ENCODE data around the gene ASB7.
"Not testable (repeated sequence)": the region's sequence is repeated elsewhere in the genome, so short reads cannot be mapped to it uniquely, and the experiment has no call there.

ASB7 gene

DNA sequence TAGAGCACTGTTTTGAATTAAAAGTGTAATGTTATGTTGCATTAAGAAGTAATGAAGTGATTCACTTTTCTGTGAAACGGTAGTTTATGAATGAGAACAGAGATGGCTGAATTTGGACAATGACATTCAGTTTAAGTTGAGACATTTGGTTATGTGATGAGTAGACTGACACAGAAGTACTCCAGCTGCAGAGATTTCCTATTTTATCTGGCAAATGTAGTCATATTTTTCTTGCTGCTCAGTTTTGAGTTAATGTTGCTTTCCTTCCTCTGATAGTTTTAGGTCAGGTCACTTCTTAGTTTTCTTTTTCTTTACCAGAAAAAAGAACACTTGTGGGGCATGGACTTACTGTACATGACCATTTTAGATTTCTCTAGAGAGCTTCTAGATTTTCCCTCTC is 51.2 kb downstream of the ASB7 start:
- DNase-seq, result no peak

- no peak for DNase-seq
These were observed 56.5 kb downstream of the ASB7 start for GRCh38 chr15:100658895-100659294.

DNA sequence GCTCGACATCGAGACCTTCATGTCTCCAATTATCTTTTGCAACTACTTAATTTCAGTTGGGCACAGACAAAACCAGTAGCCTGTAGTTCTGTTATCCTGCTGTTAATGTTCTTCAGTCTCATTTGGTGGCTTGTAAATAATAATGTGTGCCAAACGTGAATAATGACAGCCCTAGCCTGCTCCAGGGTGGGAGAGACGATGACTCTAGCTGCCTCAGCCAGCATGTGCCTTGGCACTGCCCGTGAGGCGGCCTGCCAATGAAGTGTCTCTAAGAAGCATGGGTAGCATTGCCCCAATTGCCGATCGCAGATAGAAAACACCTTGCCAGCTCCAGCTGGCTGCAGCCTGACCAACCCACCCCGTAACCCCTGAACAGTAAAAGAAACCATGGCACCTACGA is 58.8 kb downstream of the ASB7 start:
- no peak for DNase-seq

DNA sequence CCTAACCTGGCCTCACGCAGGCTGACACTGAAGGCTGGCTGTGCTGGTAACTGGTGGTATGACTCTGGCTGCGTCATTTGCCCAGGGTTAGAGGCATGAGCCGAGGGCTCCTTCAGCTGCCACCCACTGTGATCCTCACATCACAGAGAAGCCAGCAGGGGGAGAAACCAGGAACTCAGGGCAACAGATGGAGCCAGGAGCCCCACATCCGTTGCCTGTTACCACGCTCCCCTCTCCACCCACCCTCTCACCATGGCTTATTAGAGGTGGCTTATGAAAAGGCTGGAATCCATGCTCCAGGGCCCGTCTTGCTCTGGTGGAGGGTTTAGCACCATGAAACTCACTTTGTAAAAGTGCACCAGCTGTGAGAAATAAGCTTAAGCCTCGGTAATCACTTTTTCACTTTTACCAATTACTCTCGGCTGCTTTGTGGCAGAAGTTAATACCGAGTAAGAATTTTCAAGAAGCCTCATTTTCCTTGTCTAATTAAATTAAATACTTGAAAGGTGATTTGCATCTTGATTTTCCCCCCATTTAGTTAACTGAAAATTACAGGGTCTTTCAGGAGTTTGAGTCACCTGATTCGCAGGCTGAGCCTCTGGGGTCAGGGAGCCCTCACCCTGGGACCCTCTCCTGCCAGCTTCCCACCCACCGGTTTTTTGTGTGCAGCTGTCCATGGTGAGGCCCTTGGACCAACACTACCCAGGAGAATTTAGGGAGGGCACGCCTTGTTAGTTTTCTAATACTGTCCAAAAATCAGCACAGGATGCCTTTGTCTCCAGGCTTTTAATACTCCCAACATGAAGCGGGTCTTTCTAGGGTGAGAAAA is 60.9 kb downstream of the ASB7 start:
- DNase-seq, result peak; percentile 11

- no peak for DNase-seq
These were observed 61.5 kb downstream of the ASB7 start for GRCh38 chr15:100663915-100664281.

GRCh38 chr15:100665570-100665969 is 63.2 kb downstream of the ASB7 start:
- DNase-seq, result no peak

DNA sequence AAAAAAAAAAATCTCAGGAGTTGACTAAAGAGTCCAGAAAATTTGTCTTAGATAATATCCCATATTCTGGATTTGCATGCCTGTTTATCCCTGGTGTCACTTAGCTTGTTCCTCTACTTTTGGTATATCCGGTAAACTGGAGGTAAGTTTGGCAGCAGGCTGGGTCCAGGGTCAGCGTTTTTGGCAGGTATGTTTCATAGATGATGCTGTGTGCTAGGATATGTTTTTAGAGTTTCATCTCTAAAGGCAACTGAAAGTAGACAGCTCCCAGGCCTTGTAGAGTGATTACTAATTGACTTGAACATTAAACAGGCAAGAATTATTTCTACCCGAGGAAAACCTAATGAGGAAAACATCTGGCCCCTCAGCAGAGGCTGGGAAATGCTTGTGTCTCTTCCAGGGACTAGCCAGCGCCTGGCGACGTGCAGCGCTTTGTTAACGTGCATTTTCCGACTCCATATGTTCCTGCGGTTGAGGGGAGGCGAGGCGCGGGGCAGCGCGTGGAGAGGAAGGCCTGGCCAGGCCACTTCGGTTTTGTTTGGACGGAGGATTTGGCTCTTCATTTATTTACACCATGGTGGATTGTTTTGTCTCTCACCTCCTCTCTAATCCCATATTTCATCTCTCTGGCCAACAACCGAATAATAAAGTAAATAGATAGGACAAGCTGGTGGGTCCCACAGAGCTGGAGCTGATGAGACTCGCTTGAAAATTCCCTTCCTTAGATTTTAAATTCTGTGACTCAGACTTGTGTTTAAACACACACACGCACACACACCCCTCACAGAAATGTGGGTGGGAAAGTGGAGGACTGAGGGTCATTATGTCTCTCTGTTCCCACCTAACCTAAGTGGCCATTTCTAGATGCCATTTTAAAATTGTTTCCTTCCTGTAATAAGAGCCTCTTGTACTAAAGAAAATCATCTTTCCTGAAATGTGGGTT is 65.3 kb downstream of the ASB7 start:
- no peak for DNase-seq

DNA sequence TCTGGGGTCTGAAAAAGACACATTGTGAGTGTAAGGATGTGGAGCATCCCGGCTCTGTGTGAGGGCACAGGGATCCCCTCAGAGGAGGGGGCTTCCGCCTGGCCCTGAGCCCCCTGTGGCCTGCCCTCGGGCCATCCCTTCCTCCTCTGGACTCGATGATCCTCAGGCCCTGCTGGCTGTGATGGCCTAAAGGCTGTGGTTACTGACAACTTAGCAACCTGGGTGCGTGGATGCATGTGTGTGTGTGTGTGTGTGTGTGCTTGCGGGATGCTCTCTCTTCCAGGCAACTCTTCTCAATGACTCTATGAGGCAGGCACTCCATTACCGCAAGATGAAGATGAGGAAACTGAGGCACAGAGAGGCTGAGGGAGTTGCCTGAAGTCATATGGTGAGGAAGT is 66.0 kb downstream of the ASB7 start:
- no peak for DNase-seq

DNA sequence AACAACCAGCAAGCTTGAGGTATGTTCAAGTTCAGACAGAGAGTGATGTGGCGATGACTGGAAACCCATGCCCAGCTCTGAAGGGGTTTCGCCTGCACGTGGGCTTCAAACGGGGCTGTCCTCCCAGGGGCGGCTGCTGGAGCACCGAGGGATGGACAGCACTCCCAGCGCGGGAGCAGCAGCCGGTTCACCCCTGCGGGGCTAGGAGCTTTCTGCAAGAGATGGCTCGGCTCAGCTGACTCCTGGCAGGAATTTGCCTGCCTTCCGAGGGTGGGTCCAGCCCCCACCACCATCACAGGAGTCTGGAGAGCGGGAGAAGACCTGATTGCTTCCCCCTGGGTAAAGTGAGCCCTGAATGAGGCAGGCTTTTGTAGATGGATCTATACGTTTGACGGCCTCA is 66.9 kb downstream of the ASB7 start:
- DNase-seq, result no peak

DNA sequence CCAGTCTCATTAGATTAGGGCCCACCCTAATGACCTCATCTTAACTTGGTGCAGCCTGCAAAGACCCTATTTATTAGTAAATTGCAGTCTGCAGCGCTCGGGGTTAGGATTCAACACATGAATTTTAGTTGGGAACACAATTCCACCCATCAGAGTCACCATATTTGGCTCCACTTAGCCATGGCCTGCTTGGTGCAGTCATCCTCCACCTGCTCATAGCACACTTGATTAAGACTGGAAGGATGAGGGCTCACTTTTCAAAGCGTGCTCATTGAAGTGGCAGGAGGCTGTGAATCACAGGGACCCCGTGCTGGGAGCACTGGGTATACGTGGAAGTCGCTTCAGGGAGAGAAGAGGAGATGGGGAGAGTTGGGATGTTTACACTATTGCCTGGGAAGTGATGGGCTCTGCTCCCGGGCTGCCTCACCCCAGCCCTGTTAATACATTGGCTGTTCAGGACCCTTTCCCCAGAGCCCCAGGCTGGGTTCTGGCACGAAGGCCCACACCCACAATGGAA is 68.2 kb downstream of the ASB7 start:
- peak; percentile 25 for DNase-seq

- DNase-seq, result no peak
These were observed 68.8 kb downstream of the ASB7 start for GRCh38 chr15:100671124-100671680.

- DNase-seq, result peak; percentile 69
These were observed 69.6 kb downstream of the ASB7 start for GRCh38 chr15:100671858-100672543.

DNA sequence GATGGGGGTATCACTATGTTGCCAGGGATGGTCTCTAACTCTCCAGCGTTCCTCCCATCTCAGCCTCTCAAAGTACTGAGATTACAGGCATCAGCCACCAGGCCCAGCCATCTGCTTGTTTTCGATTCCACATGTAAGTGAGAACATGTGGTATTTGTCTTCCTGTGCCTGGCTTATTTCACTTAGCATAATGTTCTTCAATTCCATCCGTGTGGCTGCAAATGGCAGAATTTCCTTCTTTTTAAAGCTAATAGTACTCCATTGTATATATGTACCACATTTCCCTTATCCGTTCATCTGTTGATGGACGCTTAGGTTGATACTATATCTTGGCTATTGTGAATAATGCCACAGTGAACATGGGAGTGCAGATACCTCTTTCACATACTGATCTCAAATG is 70.6 kb downstream of the ASB7 start:
- DNase-seq, result no peak

GRCh38 chr15:100679151-100679550 is 76.8 kb downstream of the ASB7 start:
- not testable (repeated sequence) for DNase-seq

DNA sequence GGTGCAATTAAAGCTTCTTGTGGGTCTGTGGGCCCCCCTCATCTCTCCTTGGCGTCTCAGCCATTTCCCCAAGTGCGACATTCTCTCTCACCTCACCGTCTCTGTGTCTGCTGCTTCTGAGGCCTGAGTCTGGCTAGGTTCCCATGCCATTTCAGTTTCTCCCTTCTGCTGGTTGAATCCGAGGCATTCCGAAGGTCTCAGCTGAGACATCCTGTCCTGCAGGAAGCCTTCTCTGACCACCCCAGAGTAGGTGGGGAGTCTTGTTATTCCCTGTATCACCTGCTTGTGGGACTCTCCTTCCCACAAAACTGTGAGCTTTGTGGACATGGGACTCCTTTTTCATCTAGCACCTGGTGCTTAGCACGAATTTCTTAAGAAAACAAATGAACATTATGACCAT is 78.3 kb downstream of the ASB7 start:
- DNase-seq, result no peak

- no peak for DNase-seq
These were observed 79.0 kb downstream of the ASB7 start for GRCh38 chr15:100681335-100681746.

GRCh38 chr15:100682468-100682867 is 80.1 kb downstream of the ASB7 start:
- no peak for DNase-seq

DNA sequence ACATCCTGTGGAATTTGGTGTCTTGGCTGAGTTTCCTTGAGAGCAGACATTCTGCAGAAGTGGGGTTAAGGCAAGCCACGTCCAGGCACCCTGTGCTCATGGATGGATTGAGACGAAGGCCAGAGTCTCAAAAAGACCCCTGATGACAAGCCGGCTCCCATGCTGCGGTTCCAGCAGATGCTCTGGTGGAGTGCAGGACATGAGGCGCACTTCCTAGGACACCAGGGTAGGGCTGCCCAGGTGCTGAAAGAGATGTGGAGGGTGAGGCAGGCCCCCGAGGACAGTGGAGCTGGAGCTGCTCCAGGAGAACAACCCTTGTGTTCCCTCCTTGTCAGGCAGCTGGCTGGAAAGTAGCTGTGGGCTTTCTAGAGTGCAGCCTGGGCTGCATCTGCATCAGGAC is 81.0 kb downstream of the ASB7 start:
- DNase-seq, result no peak

DNA sequence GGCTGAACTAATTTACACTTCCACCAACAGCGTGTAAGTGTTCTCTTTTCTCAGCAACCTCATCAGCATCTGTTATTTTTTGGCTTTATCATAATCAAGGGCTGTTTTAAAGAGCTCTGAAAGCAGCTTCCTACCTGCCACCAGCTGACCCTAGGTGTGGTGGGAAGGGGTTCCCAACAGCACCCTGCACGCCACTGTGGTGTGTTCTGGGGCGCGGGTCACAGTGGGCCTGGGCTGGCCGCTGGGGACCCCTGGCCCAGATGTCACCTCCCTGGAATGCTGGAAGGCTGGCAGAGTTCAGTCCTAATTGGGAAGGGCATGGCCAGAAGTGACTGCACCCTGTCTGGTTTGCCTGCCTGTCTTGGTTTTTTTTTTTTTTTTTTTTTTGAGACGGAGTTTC is 82.2 kb downstream of the ASB7 start:
- no peak for DNase-seq

DNA sequence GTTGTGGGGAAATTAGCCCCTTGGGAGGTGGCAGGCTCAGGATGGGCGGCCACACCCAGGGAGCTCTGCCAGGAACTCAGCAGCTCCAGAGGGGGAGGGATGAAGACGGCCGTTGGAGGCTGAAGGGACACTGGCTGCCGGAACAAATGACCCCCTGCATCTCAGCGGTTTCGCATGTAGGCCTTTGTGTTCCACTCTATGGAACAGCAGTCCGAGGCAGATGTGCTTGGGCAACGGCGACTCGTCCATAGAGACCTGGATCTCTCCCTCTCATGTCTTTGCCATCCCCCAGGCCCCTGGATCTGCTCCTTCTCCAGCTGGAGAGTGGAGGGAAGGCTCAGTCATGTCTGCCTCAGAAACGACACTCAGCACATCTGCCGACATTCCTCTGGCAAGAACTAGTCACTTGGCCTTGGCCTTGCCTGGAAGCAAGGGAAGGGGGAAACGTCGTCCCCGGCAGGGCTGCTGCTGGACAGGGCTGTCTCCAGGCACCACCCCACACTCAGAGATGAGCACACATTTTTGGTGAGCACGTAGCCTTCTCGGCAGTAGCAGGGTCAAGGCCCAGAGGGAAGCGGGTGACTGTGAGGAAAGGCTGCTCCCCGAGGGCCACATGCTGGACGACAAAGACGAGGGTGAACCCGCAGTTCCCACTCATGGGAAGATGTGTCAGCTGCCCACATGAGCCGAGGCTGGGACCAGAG is 83.8 kb downstream of the ASB7 start:
- DNase-seq, result no peak

DNA sequence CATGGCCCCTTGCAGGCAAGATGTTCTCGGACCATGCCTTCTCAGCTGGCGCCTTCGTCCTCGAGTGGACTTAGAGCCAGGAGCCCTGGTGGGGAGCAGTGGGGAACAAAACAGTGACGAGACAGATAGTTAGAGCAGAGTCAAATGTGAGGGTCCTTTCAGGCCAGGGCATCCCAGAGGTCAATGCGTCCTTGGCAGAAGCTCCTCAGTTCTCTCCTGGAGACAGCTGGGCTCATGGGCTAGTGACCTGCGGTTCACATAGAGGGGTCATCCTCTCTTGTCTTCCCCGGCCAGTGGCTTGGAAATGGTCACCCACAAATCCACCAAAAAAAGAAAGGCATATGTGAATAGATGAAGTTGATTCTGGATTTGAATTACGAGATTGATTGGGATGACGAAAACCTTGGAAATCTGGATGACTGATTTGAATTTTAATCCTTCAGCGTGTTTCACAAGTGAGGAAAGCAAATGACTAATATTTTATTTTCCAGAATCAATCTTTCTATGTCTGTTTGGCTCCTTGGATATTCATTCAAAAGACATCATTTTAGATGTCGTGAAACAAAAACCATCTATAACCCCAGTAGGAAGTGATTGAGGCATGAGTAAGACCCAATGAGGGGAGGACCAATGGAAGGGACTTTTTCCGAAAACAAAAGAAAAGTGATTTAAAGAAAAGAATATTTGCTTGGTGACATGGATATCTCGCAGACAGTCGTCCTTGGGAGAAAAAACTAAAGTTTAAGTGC is 84.5 kb downstream of the ASB7 start:
- no peak for DNase-seq
